AG08395 (cell line): ENCODE data around the gene LCN9.
"Not testable (repeated sequence)": the region's sequence is repeated elsewhere in the genome, so short reads cannot be mapped to it uniquely, and the experiment has no call there.

ENCODE experiments used
- DNase-seq: peaks from one replicate; pipeline ENCODE4 v3.0.0; 2012; ENCODE audit warnings: mixed read lengths, low spot score

LCN9 gene

DNA sequence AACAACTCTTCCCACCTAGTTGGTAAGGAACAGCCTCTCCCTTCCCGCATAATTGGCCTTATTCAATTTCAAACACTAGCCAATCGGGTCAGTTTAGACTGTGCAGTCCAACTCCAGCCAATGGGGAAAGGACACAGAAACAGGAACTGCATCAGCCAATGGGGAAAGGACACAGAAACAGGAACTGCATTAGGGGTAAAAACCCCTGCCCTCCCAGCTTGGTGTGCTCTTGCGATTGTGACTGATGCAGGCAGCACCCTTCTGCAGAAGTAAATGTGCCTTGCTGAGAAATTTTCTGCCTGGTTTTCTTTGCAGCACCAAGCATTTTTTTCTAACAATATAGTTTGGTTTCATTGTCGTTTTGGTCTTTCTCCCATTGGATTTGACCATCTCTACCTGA is 15.2 kb upstream of the LCN9 start:
- no peak for DNase-seq

DNA sequence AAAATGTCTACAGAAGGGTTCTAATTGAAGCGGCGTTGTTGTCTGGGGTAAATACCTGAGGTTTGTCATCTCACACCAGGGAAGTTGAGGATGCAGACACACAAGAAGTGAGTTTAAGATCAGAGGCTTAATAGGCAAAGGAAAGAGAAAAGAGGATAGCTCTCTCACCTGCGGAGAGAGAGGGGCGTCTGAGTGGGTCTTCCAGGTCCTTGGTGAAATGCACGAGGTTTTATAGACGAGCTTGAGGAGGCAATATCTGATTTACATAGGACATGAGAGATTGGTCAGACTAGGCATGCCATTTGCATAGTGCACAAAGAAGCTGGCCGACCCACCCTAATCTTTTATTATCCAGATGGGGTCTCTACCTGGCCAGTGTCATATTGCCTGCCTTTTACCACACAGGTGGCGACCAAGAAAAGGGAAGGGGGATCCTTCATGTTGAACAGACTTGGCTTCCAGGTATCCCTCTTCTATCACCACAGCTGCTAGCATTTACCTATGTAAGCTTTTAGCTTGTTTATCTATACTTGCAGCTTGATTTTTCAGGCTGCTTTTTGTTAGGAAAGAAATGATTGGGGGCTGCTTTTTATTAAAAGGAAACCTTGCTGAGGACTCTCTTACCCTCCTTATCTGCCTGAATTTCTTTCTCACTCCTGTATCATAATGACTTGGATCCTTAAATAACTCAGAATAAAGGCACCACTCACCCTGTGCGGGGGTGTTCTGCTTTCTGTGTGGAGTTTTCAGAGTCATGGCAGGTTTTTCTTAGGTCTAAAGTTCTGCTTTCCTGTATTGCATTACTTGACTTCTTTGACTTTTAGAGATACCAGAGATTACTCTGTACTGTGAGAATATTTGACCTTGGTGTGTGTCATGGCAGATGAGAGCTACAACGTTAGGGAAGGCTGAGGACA is 14.4 kb upstream of the LCN9 start:
- DNase-seq: no peak

DNA sequence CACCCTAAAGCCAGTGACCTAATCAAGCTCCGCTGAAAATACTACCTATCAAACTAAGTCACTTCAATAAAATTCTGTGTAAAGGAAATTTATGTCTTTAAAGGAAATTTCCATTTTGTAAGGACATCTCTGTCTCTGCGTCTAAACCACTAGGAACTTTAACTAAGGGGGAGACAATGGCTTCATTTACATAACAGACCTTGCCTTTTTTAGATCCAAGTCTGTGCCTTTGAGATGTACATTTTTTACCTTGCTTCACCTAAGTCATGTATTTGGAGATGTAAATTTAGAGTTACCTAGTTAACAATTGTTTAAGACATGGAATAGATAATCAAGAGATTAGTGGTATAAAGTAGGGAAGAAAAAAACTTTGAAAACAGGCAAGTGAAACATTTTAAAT is 13.6 kb upstream of the LCN9 start:
- no peak for DNase-seq

DNA sequence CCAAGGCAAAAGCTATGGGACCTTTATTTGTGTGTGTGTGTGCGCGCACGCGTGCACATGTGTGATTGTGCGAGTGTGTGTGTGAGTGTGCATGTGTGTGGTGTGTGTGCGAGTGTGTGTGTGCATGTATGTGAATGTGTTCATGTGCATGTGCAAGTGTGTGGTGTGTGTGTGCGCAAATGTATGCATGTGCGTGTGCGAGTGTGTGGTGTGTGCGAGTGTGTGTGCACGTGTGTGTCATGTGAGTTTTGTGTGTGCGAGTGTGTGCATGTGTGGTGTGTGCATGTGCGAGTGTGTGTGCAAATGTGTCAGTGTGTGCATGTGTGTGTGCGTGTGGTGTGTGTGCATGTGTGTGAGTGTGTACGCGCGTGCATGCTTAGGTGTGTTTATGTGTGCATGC is 12.7 kb upstream of the LCN9 start:
- DNase-seq: no peak

DNA sequence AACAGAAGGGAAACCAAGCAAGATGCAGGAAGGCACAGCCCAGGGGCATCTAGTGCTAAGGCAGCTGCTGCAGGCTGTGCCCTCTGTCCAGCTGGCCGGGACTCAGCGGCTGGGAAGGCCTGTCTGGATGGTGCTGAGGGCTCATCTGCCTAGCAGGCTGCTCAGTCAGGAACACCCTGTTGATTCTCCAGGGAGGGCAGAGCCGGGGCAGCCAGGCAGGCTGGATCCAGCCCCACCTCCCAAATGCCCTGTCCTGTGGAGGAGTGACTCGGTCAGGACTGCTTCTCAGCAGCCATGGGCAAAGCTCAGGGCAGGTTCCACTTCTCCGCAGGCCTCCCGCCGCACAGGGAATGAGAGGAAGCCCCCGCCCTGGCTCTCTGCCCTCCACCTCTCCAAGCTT is 7.8 kb upstream of the LCN9 start:
- DNase-seq: no peak

DNA sequence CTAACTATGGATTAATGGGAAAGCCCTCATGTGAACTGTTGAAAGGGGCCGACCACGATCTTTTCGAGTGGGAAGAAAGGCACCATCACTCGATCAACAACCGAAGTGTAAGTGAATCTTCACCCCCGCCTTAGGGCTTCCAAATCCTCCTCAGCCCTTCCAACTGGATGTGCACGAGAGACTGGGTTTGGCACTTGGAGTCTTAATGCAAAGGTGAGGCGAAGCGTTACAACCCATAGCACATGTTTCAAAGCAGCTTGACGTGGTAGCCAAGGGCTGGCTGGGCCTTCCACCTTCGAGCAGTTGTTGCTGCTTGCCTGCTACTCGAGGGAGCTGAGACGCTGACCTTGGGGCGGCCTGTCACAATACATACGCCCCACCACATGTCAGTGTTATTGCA is 5.7 kb upstream of the LCN9 start:
- DNase-seq: no peak

DNA sequence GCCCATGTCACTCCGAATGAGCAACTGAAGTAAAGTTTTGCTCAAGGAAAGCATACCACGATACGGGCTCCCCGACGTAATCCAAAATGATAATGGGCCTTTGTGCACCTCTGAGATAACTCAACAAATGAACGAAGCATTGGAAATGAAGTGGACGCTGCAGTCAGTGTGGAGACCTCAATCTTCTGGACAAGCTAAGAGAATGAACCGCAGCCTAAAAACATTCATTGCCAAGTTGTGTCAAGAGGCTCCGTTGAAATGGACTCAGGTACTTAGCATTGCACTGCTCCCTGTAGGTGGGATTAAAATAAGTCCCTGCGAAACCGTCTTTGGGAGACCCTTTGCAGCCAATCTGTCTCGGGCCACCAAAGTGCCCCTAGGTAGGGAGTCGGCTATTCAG is 3.9 kb upstream of the LCN9 start:
- no peak for DNase-seq

DNA sequence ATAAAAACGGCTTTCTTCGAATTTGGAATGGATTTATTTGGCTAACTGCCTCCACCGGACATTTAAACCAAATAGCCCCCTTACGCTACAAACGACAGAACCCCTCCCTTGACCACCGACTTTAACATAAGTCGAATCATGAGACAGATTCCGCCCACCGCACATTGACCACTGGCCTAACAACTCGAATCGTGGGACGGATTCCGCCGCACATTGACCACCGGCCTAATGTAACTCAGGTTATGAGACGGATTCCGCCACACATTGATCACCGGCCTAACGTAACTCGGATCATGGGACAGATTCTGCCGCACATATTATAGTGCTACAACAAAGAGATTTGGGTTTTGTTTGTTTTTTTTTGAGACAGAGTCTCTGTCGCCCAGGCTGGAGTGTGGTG is 2.7 kb upstream of the LCN9 start:
- no peak for DNase-seq

DNA sequence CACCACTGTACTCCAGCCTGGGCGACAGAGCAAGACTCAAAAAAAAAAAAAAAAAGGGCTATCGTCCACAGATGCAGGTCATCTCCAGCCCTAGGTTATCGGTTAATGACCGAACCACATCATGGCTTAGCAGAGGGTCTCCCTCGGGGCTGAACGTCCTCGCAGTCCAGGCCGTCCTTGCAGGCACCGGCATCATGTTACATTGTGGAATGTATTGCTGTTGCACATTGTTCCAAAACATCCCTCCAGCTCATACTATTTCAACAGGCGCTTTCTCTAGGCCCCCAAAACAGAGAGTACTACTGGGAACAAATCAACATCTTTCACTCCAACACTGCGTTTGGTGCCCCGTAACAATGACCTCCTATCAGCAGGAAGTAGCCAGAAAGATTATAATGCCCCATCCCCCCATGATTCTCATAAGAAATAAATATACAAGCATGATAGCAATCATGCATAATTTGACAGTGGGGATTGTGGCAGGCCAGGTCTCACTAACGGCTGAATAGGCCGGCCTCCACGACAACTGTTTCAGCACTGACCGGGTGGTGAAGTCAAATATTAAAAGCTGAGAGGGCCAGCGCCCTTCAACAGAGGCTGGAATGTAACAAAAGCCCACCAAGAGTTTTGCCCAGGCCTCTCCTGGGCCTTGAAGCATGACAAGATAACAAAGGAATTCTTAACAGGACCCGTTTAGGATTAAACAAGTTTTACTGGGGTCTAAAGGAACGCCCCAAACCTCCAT is 1.1 kb upstream of the LCN9 start:
- DNase-seq: no peak

DNA sequence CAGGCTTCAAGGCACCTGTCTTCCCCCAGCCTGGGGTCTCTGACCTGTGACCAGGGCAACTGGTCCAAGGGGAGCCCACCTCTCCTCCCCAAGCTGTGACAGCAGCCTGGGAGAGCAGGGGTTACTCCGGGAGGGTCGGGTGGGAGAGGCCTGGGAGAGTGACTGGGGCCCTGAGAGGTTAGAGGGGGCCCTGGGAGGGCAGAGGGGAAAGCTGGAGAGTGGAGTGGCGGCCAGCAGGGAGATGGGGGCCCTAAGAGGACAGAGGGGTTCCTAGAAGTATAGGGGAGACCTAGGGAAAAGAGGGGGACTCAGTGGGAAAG is 302 bp downstream of the LCN9 start:
- DNase-seq: no peak

DNA sequence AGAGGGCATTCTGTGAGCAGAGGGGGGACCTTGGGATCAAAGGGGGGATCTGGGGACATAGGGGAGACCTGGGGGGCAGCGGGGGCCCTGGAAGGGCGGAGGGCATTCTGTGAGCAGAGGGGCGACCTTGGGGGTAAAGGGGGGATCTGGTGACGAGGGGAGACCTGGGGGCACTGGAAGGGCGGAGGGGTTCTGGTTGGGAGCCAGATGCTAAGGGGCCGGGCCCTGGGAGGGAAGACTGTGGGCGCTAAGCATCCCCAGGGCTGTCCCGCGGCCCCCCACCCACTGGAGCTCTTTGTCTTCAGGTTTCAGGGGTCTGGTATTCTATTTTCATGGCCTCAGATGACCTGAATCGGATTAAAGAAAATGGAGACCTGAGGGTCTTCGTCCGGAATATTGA is 748 bp downstream of the LCN9 start:
- no peak for DNase-seq

DNA sequence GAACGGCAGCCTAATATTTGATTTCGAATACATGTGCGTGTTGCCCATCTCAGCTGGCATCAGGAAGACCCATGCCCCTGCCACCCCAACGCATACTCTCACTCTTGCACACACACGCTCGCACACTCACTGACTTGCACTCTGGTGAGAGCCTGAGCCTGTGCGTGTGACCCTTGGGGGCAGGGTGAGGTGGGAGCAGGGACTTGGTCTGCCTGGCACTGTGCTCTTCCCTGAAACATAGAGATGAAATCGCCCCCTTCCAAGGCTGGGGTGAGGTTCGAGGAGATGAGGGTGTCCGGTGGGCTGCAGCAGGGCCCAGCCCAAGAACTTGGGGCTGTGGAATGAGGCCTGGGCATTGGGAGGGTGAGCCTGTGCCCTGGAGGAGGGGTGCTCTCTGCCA is 1.2 kb downstream of the LCN9 start:
- no peak for DNase-seq

DNA sequence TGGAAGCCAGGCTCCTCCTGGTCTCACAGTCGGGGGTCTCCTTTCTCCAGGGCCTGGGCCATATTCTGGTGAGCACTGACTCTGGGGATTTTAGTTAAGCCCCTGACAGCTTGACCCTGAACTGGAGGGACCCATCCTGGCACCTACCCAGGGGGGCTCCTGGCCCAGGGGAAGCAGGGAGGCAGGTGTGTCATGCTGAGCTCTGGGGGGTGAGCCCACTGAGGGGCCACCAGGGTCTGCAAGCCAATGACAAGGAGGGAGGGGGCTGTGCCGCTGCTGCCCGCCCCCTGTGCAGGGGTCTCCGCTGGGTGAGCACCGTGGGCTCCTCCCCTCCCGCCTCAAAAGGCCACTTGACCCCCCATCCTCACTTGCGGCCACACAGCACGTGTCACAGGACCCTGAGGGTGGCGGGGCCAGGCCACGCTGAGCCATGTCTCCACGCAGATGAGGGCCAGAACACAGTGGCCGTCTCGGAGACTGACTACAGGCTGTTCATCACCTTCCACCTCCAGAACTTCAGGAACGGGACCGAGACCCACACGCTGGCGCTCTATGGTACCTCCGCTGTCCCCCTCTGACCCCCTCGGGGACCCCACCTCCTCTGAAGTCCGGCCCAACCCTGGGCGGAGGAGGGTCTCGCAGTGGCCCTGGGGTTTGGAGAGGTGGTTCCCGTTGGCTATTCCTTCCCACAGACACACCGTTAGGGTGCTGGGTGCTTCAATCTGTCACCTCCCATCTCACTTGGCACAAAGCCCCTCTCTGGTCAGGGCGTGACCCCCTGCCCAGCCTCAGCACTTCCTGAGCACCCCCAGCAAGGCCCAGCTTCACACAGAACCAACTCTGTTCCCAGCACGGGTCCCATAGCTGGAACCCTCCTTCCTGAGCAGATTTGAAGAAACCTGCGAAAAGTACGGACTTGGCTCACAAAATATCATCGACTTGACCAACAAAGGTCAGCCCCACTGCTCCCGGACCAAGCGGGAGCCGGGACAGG is 2.0 kb downstream of the LCN9 start:
- no peak for DNase-seq

DNA sequence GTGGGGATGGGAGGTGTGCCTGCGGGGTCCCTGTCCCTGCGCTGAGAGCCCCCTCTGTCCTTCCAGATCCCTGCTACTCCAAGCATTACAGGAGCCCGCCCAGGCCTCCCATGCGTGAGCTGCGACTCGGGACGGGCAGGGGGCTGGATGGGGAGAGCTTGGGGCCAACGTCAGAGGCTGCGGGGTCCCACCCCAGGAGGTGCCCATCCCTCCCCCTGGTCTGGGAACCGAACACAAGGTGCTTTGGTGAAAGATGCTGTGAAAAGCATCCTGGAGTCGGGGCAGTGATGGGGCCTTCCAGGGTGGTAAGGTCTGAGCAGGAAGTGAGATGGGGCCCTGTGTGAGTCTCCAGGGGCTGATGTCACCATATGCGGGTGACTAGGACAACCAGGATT is 2.7 kb downstream of the LCN9 start:
- no peak for DNase-seq

DNA sequence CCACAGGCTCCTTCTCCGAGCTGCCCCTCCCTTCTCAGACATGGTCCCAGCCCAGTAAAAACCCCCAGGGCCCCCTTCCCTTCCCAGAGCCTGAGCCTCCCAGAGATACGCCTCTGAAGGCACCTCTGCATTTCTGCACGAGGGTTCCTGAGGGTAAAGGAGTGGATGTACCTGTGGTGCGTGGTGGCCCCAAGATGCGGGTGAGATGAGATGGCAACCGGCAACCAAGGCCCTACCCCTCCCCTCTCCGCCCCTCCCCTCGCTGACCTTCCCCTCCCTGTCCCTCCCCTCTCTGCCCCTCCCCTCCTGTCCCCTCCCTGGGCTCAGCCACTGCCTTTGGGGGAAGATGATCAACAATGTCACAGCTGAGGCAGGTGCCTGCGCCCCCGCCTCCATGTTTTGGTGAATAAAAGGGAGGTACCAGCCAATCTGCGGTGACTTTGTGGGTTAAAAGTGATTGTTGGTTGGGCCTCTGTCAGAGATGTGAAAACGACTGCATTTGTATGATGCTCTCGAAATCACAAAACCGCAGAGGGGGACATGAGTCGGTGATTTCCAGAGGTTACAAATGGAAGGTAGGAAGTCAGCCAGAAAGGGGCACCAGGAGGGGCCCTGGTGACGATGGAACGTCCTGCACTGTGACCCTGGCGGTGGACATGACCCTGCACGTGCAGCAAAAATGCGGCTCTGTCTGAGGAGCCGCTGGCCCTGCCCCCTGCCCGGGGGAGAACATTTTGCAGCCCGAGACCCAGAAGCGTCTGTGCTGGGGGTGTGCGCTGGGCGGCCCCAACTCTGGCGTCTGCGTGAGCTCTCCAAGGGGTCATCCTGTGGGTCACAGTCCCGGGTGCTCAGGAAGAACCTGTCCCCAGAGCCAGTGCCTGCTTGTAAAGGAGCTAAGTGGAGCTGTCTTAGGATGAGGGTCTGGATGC is 3.7 kb downstream of the LCN9 start:
- DNase-seq: no peak

DNA sequence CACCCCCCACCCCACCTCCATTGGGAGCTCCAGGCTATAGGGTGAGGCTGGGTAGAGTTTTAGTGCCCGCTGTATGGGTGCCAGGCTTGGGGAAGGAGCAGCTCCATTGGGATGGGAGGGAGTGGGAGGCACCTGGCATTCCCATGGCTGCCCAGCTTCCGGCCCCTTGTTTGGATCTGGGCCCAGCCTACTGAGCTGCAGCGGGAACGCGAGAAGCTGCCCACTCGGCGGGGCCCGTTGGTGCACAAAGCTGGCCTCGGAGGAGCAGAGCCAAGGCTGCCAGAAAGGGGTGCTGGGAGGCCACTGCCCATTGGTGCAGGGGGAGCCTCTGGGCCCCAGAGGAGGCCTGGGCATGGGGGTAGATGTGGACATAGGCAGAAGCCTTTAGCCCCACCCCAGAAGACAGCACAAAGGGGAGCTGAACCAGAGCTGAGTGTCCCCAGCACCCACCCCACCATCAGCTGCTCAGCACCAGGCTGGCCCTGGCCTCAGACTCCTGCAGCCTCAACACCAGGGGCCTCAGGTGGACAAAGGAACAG is 4.4 kb downstream of the LCN9 start:
- DNase-seq: no peak

DNA sequence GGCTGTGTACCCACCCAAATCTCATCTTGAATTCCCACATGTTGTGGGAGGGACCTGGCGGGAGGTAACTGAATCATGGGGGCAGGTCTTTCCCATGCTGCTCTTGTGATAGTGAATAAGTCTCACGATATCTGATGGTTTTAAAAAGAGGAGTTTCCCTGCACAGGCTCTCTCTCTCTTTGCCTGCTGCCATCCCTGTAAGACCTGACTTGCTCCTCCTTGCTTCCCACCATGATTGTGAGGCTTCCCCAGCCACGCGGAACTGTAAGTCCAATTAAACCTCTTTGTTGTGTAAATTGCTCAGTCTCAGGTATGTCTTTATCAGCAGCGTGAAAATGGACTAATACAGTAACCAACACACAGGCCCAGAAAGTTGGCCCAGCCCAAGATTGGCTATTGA is 5.9 kb downstream of the LCN9 start:
- not testable (repeated sequence) for DNase-seq

DNA sequence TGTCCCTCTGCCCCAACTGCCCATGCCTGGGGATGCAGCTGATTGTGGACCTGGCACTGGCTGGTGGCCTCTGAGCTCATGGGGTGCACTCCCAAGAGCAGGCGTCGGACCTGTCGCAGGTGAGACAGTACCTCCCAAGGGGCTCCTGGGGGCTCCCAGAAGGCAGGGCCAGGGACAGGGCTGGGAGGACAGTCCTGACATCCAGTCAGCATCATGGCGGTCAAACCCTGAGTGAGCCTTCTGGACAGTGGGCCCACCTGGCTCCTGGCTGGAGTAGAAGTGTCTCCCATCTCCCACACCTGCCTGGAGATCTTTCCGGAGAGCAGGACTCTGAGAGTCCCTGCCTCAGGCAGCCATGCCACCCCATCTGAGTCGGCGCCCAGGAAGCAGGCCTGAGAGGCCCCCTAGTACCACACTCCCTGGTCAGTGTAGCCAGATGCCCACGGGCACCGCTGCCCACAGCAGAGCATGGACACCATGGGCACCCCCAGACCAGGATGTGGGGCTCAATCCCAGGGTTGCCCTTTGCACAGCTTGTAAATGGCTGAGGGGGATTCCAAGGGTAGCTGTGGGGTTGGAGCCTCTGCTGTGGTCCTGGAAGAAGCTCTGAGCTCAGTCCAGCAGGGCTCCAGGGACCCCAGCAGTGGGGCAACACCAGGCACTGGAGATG is 6.6 kb downstream of the LCN9 start:
- no peak for DNase-seq

DNA sequence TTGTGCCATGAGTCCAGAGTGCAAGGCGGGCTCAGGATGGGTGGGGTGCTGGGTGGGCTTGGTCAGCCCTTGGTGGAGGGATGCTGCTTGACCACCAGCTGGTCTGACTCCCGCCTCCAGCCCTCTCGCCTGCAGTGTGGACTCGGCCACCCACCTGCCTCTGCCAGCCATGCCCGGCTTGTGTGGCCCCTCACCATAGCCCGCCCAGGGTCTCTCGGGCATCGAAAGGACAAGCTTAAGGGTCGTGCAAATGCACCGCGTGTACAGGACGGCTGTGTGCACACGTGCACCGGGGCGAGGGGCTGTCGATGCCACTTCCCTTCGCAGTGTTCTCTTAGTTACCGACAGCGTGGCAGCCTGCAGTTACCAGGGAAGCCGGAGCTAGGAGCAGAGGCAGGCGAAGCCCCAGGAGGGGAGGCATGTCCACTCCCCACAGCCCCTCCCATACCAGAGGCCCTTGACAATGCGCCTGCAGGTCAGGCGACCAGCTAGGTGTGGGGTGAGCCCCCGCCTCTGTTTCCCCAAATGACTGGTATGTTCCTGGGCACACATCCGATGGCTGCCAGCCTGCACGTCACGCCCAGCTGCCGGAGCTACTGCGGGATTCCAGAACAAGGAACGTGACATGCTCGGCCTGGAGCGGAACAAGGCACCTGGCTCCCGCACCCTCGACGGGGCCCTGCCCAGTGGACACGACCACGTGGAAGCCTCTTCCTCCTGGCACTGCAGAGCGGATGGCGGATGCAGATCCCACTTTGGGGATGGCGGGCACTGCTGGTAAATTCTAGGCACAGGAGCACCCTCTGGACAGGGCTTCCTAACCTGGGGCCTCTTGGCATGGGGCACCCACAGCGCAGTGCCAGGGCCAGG is 7.8 kb downstream of the LCN9 start:
- DNase-seq: no peak
